ENCODE measurements around the gene KMT2C.
"Not testable (repeated sequence)": the region's sequence is repeated elsewhere in the genome, so short reads cannot be mapped to it uniquely, and the experiment has no call there.

KMT2C gene

DNA sequence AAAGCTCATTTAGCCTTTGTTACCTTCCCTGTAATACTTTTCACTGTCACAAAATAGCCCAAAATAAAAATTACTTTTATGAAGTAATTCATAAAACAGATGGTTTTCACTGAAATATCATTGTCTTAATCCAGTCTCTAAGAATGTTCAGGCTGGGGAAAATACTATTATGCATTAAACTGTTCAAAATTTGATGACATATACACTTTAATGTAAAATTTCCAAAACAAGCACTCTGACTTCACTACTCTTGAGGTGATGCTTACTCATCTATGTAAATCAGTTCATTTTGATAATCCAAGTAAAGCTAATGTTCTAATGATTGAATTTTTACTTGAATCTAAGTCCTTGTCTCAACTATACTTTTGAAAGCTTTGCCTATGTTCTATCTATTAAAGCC is 127.9 kb downstream of the KMT2C start:
- DNase-seq (ENCODE audit: low spot score) = no peak

DNA sequence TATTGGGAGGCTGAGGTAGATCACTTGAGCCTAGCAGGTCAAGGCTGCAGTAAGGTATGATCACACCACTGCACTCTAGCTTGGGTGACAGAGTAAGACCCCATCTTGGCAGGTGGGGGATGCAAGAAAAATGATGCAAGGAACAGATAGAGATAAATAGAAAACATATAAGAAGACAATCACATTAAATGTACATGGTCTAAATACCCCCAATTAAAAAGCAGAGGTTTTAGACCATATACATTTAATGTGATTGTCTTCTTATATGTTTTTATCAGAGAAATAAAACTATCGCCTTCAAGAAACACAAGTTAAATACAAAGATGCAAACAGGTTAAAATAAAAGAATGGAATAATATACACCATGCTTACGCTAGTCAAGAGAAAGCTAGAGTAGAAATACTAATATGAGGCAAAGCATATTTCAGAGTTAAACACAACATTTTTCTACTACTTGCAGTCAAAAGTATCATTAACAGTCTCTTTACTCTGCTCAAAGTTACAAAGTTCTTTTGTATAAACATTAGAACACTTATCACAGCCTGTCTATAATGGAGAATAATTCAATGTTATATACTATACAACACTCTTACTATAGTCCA is 136.2 kb downstream of the KMT2C start:
- DNase-seq (ENCODE audit: low spot score) = not testable (repeated sequence)

DNA sequence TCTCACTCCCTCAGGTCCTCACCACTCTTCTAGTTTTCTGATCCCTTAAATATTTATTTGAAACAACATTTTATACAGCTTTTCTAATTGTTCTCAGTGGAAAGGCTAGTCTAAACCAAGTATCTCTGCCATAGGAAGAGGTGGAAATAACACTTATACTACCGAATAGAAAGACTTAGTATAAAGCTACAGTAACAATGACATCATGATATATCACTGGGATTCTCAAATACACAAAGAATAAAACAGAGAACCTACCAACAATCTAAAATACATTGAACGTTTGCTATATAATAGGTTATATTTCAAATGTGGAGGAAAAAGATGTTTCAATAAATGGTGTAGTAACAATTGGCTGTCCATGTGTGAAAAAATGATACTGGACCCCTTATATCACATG is 142.9 kb downstream of the KMT2C start:
- DNase-seq (ENCODE audit: low spot score) = no peak

DNA sequence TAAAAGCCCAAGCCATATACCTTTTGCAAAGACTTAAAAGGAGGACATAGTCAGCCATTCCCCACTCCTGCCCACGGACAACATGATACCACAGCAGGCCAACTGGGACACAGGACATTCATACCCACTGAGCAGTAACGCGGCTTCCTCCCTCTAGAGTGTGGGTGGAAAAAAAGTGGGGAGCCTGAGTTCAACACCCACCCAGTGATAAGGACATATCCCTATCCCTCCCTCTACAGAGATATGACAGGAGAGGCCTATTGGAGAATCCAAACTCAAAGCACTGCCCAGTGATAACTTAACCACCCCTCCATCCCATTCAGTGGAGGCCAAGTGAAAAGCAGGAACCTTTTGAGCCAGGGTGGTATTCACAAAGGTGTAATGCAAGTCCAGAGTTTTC is 148.8 kb downstream of the KMT2C start:
- DNase-seq (ENCODE audit: low spot score) = not testable (repeated sequence)

DNA sequence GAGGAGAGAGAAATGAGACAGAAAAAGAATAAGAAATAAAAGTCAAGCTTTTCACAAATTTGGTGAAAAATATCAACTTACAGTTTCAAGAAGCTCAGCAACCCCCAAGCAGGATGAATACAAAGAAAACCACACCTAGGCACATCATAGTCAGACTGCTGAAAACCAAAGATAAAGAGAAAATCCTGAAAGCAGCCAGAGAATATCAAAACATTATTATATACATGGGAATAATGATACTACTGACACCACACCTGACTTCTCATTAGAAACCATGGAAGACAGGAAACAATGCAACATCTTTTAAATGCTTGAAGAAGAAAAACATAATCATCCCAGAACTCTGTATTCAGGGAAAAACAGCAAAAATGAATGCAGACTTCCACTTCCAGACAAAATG is 149.6 kb downstream of the KMT2C start:
- DNase-seq (ENCODE audit: low spot score) = not testable (repeated sequence)

DNA sequence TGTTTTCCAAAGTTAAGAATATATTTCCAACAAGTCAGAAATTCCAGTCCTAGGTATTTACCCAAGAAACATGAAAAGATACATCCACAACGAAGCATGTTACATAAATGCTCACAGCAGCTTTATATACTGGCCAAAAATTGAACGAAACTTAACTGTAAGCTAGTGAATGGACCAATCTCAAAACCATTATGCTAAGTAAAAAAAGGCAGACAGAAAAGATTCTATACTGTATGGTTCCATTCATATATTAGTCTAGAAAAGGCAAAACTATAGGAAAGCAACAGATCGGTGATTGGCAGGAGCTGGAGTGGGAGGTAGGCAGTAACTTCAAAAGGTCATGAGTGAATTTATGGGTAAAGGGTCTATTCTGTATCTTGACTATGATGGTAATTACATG is 150.8 kb downstream of the KMT2C start:
- DNase-seq (ENCODE audit: low spot score) = not testable (repeated sequence)

DNA sequence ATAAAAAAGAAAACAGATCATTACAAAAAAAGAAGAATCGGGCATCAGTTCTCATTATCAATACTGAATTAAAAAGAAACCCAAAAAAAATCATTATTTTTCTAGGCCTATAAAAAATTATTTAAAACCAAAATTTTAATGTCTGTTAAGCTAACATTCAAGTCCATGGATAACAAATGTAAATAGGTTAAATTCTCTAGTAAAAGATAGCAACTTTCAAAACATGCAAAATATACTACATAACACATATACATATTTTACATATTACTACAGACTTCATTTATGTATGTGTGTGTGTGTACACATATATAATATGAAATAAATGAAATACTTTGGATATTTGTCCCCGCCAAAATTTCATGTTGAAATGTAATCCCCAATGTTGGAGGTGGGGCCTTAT is 158.1 kb downstream of the KMT2C start:
- DNase-seq (ENCODE audit: low spot score) = not testable (repeated sequence)

DNA sequence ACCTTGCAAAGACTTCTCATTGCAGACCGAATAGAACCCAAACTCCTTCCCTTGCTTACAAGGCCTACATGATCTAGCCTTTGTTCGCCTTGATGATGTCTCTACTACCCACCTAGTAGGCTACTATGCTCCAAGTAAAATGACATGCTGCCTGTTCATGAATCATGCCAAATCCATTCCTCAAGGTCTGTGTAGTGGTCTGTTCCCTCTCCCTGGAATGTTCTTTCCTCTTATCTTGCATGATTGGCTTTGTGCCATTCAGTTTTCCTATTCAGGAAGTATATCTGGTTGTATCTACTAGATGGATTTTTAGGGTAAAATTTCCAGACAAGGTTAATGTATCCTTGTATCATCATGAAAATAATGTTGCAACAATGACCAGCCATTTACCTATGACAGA is 165.4 kb downstream of the KMT2C start:
- DNase-seq (ENCODE audit: low spot score) = not testable (repeated sequence)

DNA sequence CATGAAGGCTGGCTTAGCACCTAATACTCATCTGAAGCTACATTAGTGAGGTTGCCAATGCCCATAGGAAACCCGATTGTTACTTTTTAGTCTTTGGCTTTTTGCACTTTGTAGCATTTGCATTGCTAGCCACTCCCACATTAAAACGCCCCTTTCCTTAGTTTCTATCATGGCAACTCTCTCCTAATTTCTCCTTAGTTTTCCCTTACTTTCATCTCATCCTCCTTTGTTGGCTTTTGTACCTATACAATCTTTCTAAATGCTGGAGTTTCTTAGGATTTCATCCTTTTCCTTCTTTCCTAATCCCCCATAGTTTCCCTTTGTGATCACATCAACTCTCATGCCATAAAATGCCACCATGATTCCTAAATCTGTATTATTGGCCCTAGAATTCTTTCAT is 168.9 kb downstream of the KMT2C start:
- DNase-seq (ENCODE audit: low spot score) = not testable (repeated sequence)

DNA sequence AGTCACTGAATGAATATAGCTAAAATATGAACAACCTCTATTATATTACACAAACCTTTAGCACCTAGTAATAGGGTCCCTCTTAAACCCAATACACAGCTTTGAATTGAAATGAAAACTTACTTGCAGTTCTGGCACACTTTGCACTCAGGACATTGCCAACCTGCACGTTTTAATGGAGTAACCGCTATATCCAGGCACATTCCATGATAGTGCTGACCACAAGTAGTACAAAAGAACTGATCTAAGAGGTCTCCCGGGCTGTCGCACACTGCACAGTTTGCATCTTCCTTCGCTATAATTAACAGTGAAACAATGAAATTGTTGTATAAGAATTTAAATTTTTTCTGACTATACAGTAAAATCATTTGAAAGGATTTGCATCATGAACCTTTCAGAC is 170.9 kb downstream of the KMT2C start:
- not testable (repeated sequence) for DNase-seq (ENCODE audit: low spot score)

DNA sequence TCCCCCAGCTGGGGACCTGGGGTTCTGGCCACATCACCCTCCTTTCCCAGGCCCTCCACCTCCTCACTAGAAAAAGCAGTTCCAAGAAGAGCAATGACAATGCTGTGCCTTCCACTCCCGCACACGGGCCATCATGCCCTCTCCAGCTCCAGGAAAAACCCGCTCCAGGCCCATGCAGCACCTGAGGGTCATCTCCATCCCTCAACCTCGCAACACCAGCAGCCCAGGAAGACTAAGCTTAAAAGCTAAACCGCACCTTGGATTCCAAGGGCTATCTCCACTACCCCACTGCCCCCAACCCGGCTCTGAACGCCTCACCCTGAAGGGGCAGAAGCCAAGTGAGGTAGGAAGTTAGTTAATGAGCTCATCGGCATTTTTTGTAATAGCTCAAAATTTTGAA is 173.7 kb downstream of the KMT2C start:
- not testable (repeated sequence) for DNase-seq (ENCODE audit: low spot score)

DNA sequence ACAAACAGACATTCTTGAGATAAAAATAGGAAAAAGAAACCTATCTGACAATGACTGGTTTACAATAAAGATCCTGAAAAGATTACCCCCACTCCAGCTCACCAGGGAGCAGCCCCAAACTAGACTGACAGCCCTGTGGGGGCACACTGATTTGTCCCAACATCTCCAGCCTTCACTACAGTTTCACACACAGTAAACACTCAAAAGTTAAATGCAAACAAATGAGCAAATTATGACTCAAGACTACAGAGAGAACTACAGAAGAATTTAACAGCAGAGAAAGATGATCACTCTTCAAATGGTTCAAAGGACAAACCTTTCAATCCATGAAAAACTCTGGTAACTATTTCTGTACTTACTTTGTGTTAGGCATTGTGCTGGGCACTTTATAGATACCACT is 176.2 kb downstream of the KMT2C start:
- not testable (repeated sequence) for DNase-seq (ENCODE audit: low spot score)

DNA sequence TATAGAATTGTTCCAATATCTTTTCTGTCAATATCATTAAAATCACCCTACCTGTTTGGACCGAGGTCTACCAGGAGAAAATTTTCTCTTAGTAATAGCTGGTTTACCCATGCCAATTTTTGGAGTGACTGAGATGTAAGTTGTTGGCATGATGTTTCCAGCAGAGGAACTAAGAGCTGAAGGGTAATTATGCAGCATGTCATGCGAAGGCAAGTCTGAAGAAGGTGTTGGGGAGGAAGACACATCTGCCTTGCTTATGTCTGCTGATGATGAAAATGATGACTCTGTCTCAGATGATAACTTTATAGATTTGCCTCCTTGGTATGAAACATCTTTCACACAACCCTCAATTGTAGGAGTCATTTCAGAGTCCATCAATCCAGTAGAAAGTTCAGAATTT is 188.0 kb downstream of the KMT2C start:
- not testable (repeated sequence) for DNase-seq (ENCODE audit: low spot score)

DNA sequence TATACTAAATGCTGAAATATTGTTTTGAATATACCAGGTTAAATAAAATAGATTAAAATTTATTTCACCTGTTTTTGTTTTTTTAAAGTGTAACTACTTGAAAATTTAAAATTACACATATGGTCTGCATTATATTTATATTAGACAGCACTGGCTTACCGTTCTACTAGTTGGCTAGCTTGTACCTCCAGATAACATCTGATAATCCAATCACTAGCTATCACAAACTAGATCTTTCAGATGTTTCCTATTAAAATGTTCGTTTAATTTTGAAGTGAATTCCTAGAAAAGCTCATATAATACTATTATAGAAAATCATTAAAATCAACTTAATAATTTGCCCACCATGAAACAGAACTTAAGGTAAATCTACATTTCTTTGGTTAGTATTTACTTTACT is 190.4 kb downstream of the KMT2C start:
- not testable (repeated sequence) for DNase-seq (ENCODE audit: low spot score)

DNA sequence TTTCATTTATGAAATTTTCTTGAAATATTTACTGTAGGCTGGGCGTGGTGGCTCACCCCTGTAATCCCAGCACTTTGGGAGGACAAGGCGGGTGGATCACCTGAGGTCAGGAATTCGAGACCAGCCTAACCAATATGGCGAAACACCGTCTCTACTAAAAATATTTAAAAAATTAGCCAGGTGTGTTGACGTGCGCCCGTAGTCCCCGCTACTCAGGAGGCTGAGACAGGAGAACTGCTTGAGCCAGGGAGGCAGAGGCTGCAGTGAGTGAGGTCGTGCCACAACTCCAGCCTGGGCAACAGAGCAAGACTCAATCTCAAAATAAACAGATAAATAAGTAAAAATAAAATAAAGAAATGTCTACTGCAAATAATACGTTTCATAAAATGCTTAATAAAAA is 192.3 kb downstream of the KMT2C start:
- not testable (repeated sequence) for DNase-seq (ENCODE audit: low spot score)

DNA sequence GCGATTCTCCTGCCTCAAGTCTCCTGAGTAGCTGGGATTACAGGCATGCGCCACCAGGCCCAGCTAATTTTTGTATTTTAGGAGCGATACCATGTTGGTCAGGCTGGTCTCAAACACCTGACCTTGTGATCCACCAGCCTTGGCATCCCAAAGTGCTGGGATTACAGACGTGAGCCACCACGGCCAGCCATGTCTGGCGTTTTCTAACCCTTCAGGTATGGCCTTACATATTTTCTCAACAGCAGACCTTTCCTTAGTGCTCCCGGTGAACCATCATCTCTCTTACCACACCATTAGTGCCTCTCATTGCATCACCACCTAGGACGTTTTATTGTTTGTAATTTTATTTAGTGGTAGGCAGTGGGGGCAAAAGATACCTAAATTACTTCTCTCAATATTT is 194.5 kb downstream of the KMT2C start:
- DNase-seq (ENCODE audit: low spot score) = not testable (repeated sequence)

DNA sequence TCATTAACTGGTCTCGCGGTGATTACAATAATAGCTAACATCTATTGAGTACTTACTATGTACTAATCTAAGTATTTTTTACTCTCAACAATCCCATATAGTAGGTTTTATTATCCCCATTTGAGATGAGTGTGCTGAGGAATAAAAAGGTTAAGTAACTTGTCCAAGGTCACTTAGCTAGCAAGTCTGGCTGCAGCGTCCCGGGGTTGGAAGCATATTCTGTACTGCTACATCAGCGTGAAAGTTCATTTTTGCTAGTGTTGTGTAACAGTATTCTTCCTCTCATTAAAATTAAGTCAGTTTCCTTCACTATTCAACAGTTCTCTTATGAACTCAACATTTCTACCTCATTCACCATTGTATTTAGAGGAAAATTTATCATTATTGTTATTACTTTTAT is 199.5 kb downstream of the KMT2C start:
- DNase-seq (ENCODE audit: low spot score) = not testable (repeated sequence)

DNA sequence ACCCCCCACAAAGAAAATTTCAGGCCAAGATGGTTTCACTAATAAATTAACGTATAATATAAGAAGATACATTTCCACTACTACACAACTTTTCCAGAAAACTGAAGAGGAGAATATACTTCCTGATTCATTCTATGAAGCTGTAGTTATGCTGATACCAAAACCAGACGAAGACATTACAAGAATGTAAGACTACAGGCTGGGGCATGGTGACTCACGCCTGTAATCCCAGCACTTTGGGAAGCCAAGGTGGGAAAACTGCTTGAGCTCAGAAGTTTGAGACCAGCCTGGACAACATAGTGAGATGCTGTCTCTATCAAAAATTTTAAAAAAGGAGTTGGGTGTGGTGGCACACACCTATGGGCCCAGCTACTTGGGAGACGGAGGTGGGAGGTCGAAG is 201.4 kb downstream of the KMT2C start:
- not testable (repeated sequence) for DNase-seq (ENCODE audit: low spot score)

DNA sequence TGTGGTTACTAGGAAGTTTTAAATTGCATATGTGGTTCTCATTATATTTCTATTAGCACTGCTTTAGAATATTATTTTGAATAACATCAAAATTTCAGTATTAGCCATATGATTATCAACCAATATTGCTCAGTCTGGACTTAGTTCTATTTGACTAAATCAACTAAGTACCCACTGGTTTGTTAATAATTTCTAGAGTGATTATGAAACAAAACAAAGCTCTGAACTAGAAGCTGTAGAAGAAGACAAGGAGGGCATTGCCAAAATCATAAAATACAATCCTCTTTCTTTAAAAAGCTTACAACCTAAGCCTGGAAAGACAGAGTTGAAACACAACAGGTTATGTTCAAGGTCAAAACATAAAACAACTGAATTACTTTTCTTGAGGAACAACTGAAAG is 204.7 kb downstream of the KMT2C start:
- DNase-seq (ENCODE audit: low spot score) = no peak

DNA sequence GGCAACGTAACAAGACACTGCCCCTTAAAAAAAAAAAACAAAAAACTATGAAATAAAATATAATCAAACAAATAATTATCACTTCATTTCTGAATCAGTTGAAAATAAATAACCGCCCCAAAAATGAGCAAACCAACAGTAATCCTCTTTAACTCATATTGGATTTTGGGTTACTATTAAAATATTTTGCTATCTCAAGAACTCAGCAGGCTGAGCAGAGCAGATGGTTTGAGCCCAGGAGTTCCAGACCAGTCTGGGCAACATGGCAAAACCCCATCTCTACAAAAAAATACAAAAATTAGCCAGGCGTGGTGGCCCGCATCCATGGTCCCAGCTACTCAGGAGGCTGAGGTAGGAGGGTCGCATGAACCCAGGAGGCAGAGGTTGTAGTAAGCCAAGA is 216.2 kb downstream of the KMT2C start:
- DNase-seq (ENCODE audit: low spot score) = not testable (repeated sequence)

DNA sequence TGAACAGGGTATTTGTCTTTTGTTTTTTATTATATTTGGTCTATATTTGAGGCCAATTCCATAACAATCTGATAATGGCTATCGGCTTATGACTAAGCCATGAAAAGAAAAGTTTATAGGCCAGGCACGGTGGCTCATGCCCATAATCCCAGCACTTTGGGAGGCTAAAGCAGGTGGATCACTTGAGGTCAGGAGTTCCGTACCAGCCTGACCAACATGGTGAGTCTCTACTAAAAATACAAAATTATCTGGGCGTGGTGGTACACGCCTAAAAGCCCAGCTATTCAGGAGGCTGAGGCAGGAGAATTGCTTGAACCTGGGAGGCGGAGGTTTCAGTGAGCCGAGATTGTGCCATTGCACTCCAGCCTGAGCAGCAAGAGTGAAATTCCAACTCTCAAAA is 227.0 kb downstream of the KMT2C start:
- not testable (repeated sequence) for DNase-seq (ENCODE audit: low spot score)

DNA sequence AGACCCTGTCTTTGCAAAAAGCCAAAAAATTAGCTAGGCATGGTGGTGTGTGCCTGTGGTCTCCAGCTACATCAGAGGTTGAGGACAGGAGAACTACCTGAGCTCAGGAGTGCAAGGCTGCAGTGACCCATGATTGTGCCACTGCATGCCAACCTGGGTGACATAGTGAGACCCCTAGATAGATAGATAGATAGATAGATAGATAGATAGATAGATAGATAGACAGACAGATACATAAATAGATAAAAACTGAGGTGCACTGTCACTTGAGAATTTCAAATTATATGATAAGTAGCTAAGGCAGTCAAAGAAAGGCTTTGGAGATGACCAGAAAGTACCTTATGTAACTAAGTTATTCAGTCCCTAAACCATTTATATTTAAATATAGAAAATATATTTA is 231.4 kb downstream of the KMT2C start:
- DNase-seq (ENCODE audit: low spot score) = not testable (repeated sequence)

DNA sequence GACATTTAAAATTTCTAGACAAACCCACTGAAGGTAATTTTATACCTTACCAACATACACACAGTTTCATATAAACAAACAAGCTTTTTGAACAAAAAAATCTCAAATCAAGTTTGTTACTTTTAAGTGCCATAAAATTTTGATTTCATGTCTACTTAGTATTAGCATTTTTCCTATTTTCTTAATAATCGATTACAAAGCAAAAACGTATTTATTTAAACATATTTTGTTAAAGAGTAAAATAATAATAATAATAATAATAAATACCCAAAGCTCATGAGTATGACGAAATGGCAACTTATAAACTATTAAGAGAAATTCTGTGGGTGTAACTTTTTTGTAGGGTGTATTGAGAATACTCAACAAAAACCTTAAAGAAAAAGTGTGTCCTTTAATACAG is 232.7 kb downstream of the KMT2C start:
- DNase-seq (ENCODE audit: low spot score) = no peak

DNA sequence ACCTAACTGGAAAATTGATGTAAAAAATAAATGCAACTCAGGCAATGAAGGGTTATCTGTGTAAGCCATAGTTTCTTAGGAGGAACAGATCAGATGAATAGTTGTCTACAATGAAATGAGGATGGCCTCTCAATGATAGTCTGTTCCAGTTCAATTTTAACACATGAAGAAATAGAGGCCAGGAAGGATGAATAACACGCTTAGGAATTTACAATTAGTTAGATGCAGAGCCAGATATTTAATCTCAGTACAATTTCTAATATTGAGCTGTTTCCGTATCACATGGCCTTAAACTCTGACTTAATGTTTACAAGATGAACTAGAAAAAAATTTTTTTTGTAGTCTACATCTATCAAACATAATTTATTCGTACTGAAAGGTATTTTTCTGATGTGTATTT is 233.7 kb downstream of the KMT2C start:
- peak; percentile 66 for DNase-seq (ENCODE audit: low spot score)

DNA sequence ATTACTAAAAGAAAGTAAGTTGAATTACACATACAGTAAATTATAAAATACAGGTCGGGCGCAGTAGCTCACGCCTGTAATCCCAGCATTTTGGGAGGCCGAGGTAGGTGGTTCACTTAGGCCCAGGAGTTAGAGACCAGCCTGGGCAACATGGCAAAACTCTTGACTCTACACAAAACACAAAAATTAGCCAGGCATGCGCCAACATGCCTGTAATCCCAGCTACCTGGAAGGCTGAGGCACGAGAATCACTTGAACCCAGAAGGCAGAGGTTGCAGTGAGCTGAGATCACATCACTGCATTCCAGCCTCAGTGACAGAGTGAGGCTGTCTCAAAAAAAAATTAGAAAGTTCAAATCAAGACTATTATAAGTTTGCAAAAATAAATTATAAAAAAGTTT is 235.4 kb downstream of the KMT2C start:
- no peak for DNase-seq (ENCODE audit: low spot score)

Data from GM03348 (cell line).